CD4-positive, alpha-beta T cell treated with Interleukin-15 for 1 hour (primary cell): ENCODE data around the gene TAS2R1.

ENCODE experiments used
- DNase-seq: peaks from one replicate; pipeline ENCODE4 v3.0.0-alpha.2; 2020

TAS2R1 gene

GRCh38 chr5:9630251-9630650, at the start of gene TAS2R1:
Gene TAS2R1, minus strand, starts transcription at chr5:9630351. Its CDS starts 319 bp downstream, at chr5:9630032.
- DNase-seq, result no peak

- no peak for DNase-seq
Observed at GRCh38 chr5:9670371-9670770, 40.2 kb upstream of the TAS2R1 start.

GRCh38 chr5:9667906-9668305, 37.8 kb upstream of the TAS2R1 start:
- no peak for DNase-seq

GRCh38 chr5:9663891-9664290, 33.7 kb upstream of the TAS2R1 start:
- no peak for DNase-seq

- no peak for DNase-seq
Observed at GRCh38 chr5:9661316-9662015, 31.3 kb upstream of the TAS2R1 start.

- no peak for DNase-seq
Observed at GRCh38 chr5:9658706-9659105, 28.6 kb upstream of the TAS2R1 start.

- no peak for DNase-seq
Observed at GRCh38 chr5:9657819-9658218, 27.7 kb upstream of the TAS2R1 start.

- no peak for DNase-seq
Observed at GRCh38 chr5:9655641-9656040, 25.5 kb upstream of the TAS2R1 start.

- no peak for DNase-seq
Observed at GRCh38 chr5:9654886-9655285, 24.7 kb upstream of the TAS2R1 start.

- no peak for DNase-seq
Observed at GRCh38 chr5:9653811-9654210, 23.7 kb upstream of the TAS2R1 start.

- DNase-seq, result no peak
Observed at GRCh38 chr5:9653061-9653460, 22.9 kb upstream of the TAS2R1 start.

GRCh38 chr5:9652295-9652694, 22.1 kb upstream of the TAS2R1 start:
- DNase-seq, result no peak

GRCh38 chr5:9646843-9647242, 16.7 kb upstream of the TAS2R1 start:
- DNase-seq, result no peak

- no peak for DNase-seq
Observed at GRCh38 chr5:9644630-9645029, 14.5 kb upstream of the TAS2R1 start.

GRCh38 chr5:9642621-9643020, 12.5 kb upstream of the TAS2R1 start:
- DNase-seq, result no peak

GRCh38 chr5:9641806-9642355, 11.7 kb upstream of the TAS2R1 start:
- no peak for DNase-seq

GRCh38 chr5:9632495-9632894, 2.3 kb upstream of the TAS2R1 start:
- no peak for DNase-seq

GRCh38 chr5:9627541-9627940, 2.6 kb downstream of the TAS2R1 start:
- no peak for DNase-seq

GRCh38 chr5:9626955-9627354, 3.2 kb downstream of the TAS2R1 start:
- no peak for DNase-seq

GRCh38 chr5:9625731-9626130, 4.4 kb downstream of the TAS2R1 start:
- no peak for DNase-seq

GRCh38 chr5:9625286-9625685, 4.9 kb downstream of the TAS2R1 start:
- DNase-seq, result no peak

GRCh38 chr5:9624196-9624947, 5.8 kb downstream of the TAS2R1 start:
- no peak for DNase-seq

- DNase-seq, result no peak
Observed at GRCh38 chr5:9623661-9624060, 6.5 kb downstream of the TAS2R1 start.

GRCh38 chr5:9622971-9623421, 7.2 kb downstream of the TAS2R1 start:
- DNase-seq, result no peak
